ENCODE measurements around the gene APCDD1L. TPM values are rescaled to one million over a fixed set of nuclear protein-coding genes. Genes with fewer than 3 reads are reported as not detected.
A peak's percentile ranks its signal among the peaks of the same experiment; 100 is the strongest.

APCDD1L gene
- total and polyA plus RNA-seq, 2 experiments from 2014 or later: 16.6 to 25.6 TPM

GRCh38 chr20:58449681-58450221 is 65.4 kb downstream of the APCDD1L start:
- no peak overlapping the region for H3K4me2 ChIP-seq (ENCODE audit: unreplicated experiment)
- no peaks in the 10 kb centered on the region for H3K4me1 ChIP-seq (ENCODE audit: insufficient read depth)
- no peaks in the 10 kb centered on the region for H3K9me3 ChIP-seq (ENCODE audit: low read depth)
- H3K9ac ChIP-seq: no peak overlapping the region
- H3K79me2 ChIP-seq (ENCODE audit: insufficient read depth): peaks cover 6% of the 10 kb centered on the region
- in situ Hi-C loops (cut with MboI): no loop called here
- DNase-seq: no peak
- peaks cover 19% of the 10 kb centered on the region; the same call in 1 of the 2 replicates for H3K36me3 ChIP-seq (ENCODE audit: low read depth)
- WGBS, 2 experiments (ENCODE audit: low coverage in 1 of 2, low lambda C conversion rate in 2 of 2, missing lambda C conversion rate in 2 of 2): 76 to 83% methylated on average over 10 of the region's 10 CpGs
- H3K27ac ChIP-seq: no peak overlapping the region
- no peaks in the 10 kb centered on the region for H3K9me2 ChIP-seq (ENCODE audit: insufficient read depth)
- peaks cover 12% of the 10 kb centered on the region; the same call in 1 of the 2 replicates for H3F3A ChIP-seq (ENCODE audit: insufficient read depth)
- no peak overlapping the region for H3K4me3 ChIP-seq
- H2AFZ ChIP-seq: no peak overlapping the region
- no peaks in the 10 kb centered on the region for H3K27me3 ChIP-seq (replicated peaks; ENCODE audit: insufficient read depth)
- TF ChIP-seq EZH2 (IDR thresholded peaks at IDR 0.05; ENCODE audit: insufficient read depth, poor library complexity, severe bottlenecking) (no peak), EZH2phosphoT487 (IDR thresholded peaks at IDR 0.05; ENCODE audit: insufficient read depth, low read depth) (no peak)
- H4K20me1 ChIP-seq (ENCODE audit: insufficient read depth): no peaks in the 10 kb centered on the region; the same call in 1 of the 2 replicates

- no peak for TF ChIP-seq EZH2 (IDR thresholded peaks at IDR 0.05; ENCODE audit: insufficient read depth, poor library complexity, severe bottlenecking)
- TF ChIP-seq EZH2phosphoT487 (IDR thresholded peaks at IDR 0.05; ENCODE audit: insufficient read depth, low read depth): no peak
- Histone ChIP-seq H3K27ac (no peak overlapping the region), H3K27me3 (replicated peaks; ENCODE audit: insufficient read depth) (no peaks in the 10 kb centered on the region), H3K9me2 (ENCODE audit: insufficient read depth) (no peaks in the 10 kb centered on the region), H3K4me2 (ENCODE audit: unreplicated experiment) (no peak overlapping the region), H3F3A (ENCODE audit: insufficient read depth) (peaks cover 12% of the 10 kb centered on the region; the same call in 1 of the 2 replicates), H3K9ac (no peak overlapping the region), H4K20me1 (ENCODE audit: insufficient read depth) (no peaks in the 10 kb centered on the region; the same call in 1 of the 2 replicates), H3K4me3 (no peak overlapping the region), H3K9me3 (ENCODE audit: low read depth) (no peaks in the 10 kb centered on the region), H2AFZ (no peak overlapping the region), H3K4me1 (ENCODE audit: insufficient read depth) (no peaks in the 10 kb centered on the region), H3K36me3 (ENCODE audit: low read depth) (peaks cover 24% of the 10 kb centered on the region; the same call in 1 of the 2 replicates), H3K79me2 (ENCODE audit: insufficient read depth) (peaks cover 11% of the 10 kb centered on the region)
- 97 to 100% methylated on average over 4 of the region's 4 CpGs for WGBS, 2 experiments (ENCODE audit: low coverage in 1 of 2, low lambda C conversion rate in 2 of 2, missing lambda C conversion rate in 2 of 2)
- DNase-seq: no peak
- in situ Hi-C loops (cut with MboI): no loop called here
Observed at GRCh38 chr20:58448958-58449357, 66.2 kb downstream of the APCDD1L start.

- Histone ChIP-seq H3K79me2 (ENCODE audit: insufficient read depth) (peaks cover 22% of the 10 kb centered on the region), H3F3A (ENCODE audit: insufficient read depth) (peaks cover 12% of the 10 kb centered on the region; the same call in 1 of the 2 replicates), H3K4me2 (ENCODE audit: unreplicated experiment) (no peak overlapping the region), H3K4me1 (ENCODE audit: insufficient read depth) (no peaks in the 10 kb centered on the region), H4K20me1 (ENCODE audit: insufficient read depth) (no peaks in the 10 kb centered on the region; the same call in 1 of the 2 replicates), H3K4me3 (no peak overlapping the region), H3K9me3 (ENCODE audit: low read depth) (no peaks in the 10 kb centered on the region), H3K27me3 (replicated peaks; ENCODE audit: insufficient read depth) (no peaks in the 10 kb centered on the region), H3K9me2 (ENCODE audit: insufficient read depth) (no peaks in the 10 kb centered on the region), H3K9ac (no peak overlapping the region), H2AFZ (no peak overlapping the region), H3K36me3 (ENCODE audit: low read depth) (peaks cover 24% of the 10 kb centered on the region; the same call in 1 of the 2 replicates), H3K27ac (no peak overlapping the region)
- in situ Hi-C loops (cut with MboI): no loop called here
- TF ChIP-seq EZH2phosphoT487 (IDR thresholded peaks at IDR 0.05; ENCODE audit: insufficient read depth, low read depth) (no peak), EZH2 (IDR thresholded peaks at IDR 0.05; ENCODE audit: insufficient read depth, poor library complexity, severe bottlenecking) (no peak)
- WGBS, 2 experiments (ENCODE audit: low coverage in 1 of 2, low lambda C conversion rate in 2 of 2, missing lambda C conversion rate in 2 of 2): 70 to 72% methylated on average over 10 of the region's 10 CpGs
- peak; percentile 78 for DNase-seq
Observed at GRCh38 chr20:58447511-58448391, 67.4 kb downstream of the APCDD1L start.

- H3K9me3 ChIP-seq (ENCODE audit: low read depth): no peaks in the 10 kb centered on the region
- in situ Hi-C loops (cut with MboI): no loop called here
- DNase-seq: no peak
- no peaks in the 10 kb centered on the region; the same call in 1 of the 2 replicates for H4K20me1 ChIP-seq (ENCODE audit: insufficient read depth)
- no peaks in the 10 kb centered on the region for H3K9me2 ChIP-seq (ENCODE audit: insufficient read depth)
- H3K4me1 ChIP-seq (ENCODE audit: insufficient read depth): no peaks in the 10 kb centered on the region
- H3K36me3 ChIP-seq (ENCODE audit: low read depth): peaks cover 24% of the 10 kb centered on the region; the same call in 1 of the 2 replicates
- peaks cover 31% of the 10 kb centered on the region for H3K79me2 ChIP-seq (ENCODE audit: insufficient read depth)
- TF ChIP-seq EZH2 (IDR thresholded peaks at IDR 0.05; ENCODE audit: insufficient read depth, poor library complexity, severe bottlenecking) (no peak), EZH2phosphoT487 (IDR thresholded peaks at IDR 0.05; ENCODE audit: insufficient read depth, low read depth) (no peak)
- no peak overlapping the region for H2AFZ ChIP-seq
- no peak overlapping the region for H3K4me2 ChIP-seq (ENCODE audit: unreplicated experiment)
- H3K27me3 ChIP-seq (replicated peaks; ENCODE audit: insufficient read depth): no peaks in the 10 kb centered on the region
- no peak overlapping the region for H3K9ac ChIP-seq
- H3F3A ChIP-seq (ENCODE audit: insufficient read depth): peaks cover 12% of the 10 kb centered on the region; the same call in 1 of the 2 replicates
- no peak overlapping the region for H3K27ac ChIP-seq
- H3K4me3 ChIP-seq: no peak overlapping the region
- whole genome bisulfite sequencing, 2 experiments (ENCODE audit: low coverage in 1 of 2, low lambda C conversion rate in 2 of 2, missing lambda C conversion rate in 2 of 2): 76 to 78% methylated on average over 7 of the region's 7 CpGs
Observed at GRCh38 chr20:58446960-58447265, 68.3 kb downstream of the APCDD1L start.
